Activated CD4-positive, alpha-beta memory T cell treated with anti-CD3 and anti-CD28 coated beads for 36 hours (primary cell): ENCODE measurements around the gene OTUD7B. TPM values are rescaled to one million over a fixed set of nuclear protein-coding genes. Genes with fewer than 3 reads are reported as not detected.
"Not testable (repeated sequence)": the region's sequence is repeated elsewhere in the genome, so short reads cannot be mapped to it uniquely, and the experiment has no call there.

ENCODE experiments used
- CTCF ChIA-PET: fragments of 350-600 bp; sonication (Branson Sonifier 250); formaldehyde crosslinking; loops from one replicate; lab custom pipeline; 2021; ENCODE audit warnings: antibody characterized with exemption, inconsistent platforms; lab: Charles Lee
- POLR2A ChIA-PET: fragments of 350-600 bp; sonication (Branson Sonifier 250); formaldehyde crosslinking; loops from one replicate; lab custom pipeline; 2021; ENCODE audit warnings: antibody characterized with exemption; lab: Charles Lee
- DNase-seq: peaks from one replicate; pipeline ENCODE4 v3.0.0-alpha.2; 2020
- H3K27ac Mint-ChIP-seq: one replicate; pipeline ENCODE4 v1.8.0; 2021; ENCODE audit warnings: mixed read lengths
- H3K27me3 Mint-ChIP-seq: one replicate; pipeline ENCODE4 v1.8.0; 2021; ENCODE audit warnings: mixed read lengths
- H3K36me3 Mint-ChIP-seq: one replicate; pipeline ENCODE4 v1.8.0; 2021; ENCODE audit warnings: mixed read lengths
- H3K4me1 Mint-ChIP-seq: one replicate; pipeline ENCODE4 v1.8.0; 2021; ENCODE audit warnings: low read depth, mixed read lengths
- H3K4me3 Mint-ChIP-seq: one replicate; pipeline ENCODE4 v1.8.0; 2021; ENCODE audit warnings: mild to moderate bottlenecking, mixed read lengths
- H3K9me3 Mint-ChIP-seq: one replicate; pipeline ENCODE4 v1.8.0; 2021; ENCODE audit warnings: mixed read lengths
- intact Hi-C: fragments of 100-400 bp; cut with micrococcal nuclease; formaldehyde crosslinking; loops from one replicate; pipeline ENCODE4 v1.15.1; 2023
- total RNA-seq, 2 experiments: library from RNA; stranded (reverse); gene quantifications; one replicate each; pipeline ENCODE4 v1.2.3, GENCODE V29; 2021

The OTUD7B gene
- 10 to 100 TPM; 23.8 to 24.7 TPM for total RNA-seq

- Mint-ChIP-seq H3K27me3 (no peaks in the 10 kb centered on the region), H3K4me1 (peaks cover 39% of the 10 kb centered on the region), H3K9me3 (no peaks in the 10 kb centered on the region), H3K4me3 (peak within 1 kb of the TSS; percentile 99), H3K36me3 (peaks cover 11% of the 10 kb centered on the region), H3K27ac (peak within 1 kb of the TSS; percentile 98)
- intact Hi-C loops = loop anchor here (5.0 kb wide), 1 partner anchor 73 kb away; the partner anchor contains the start of gene MTMR11
- CTCF ChIA-PET = interaction anchor here (0.7 to 4.5 kb wide), 12 partner anchors 11 to 177 kb away, joined by 3 to 19 read pairs (median 6); partner anchors contain the start of gene VPS45
- POLR2A ChIA-PET = interaction anchor here (0.8 to 6.2 kb wide), 4 partner anchors 14 to 353 kb away, joined by 5 to 57 read pairs (median 32); partner anchors contain the start of gene SF3B4
- DNase-seq = peak; percentile 87
Observed at GRCh38 chr1:150010393-150011115, at the start of gene OTUD7B. TSS of gene OTUD7B (minus strand) at chr1:150010726. CDS start at chr1:149977510, 33,216 bp downstream.

- intact Hi-C loops = no loop called here
- no peaks in the 10 kb centered on the region for H3K27me3 Mint-ChIP-seq
- H3K27ac Mint-ChIP-seq = no peak overlapping the region
- POLR2A ChIA-PET = interaction anchor here (0.6 kb wide), 1 partner anchor 473 kb away, joined by 3 read pairs; no protein-coding TSS in a partner anchor
- no peak overlapping the region for H3K4me3 Mint-ChIP-seq
- H3K4me1 Mint-ChIP-seq = peaks cover 2% of the 10 kb centered on the region
- H3K36me3 Mint-ChIP-seq = no peaks in the 10 kb centered on the region
- no peaks in the 10 kb centered on the region for H3K9me3 Mint-ChIP-seq
- DNase-seq = no peak
- CTCF ChIA-PET = interaction anchor here (1.0 kb wide), 1 partner anchor 10 kb away, joined by 3 read pairs; no protein-coding TSS in a partner anchor
Observed at GRCh38 chr1:150060260-150060659, 49.7 kb upstream of the OTUD7B start.

- no peak for DNase-seq
- H3K36me3 Mint-ChIP-seq = no peaks in the 10 kb centered on the region
- intact Hi-C loops = no loop called here
- ChIA-PET POLR2A (no interaction called here), CTCF (interaction anchor here (2.4 kb wide), 1 partner anchor 94 kb away, joined by 12 read pairs; no protein-coding TSS in a partner anchor)
- H3K4me1 Mint-ChIP-seq = no peaks in the 10 kb centered on the region
- H3K4me3 Mint-ChIP-seq = no peak overlapping the region
- no peak overlapping the region for H3K27ac Mint-ChIP-seq
- H3K27me3 Mint-ChIP-seq = no peaks in the 10 kb centered on the region
- no peaks in the 10 kb centered on the region for H3K9me3 Mint-ChIP-seq
Observed at GRCh38 chr1:150056407-150056806, 45.9 kb upstream of the OTUD7B start.

GRCh38 chr1:150055507-150055906, 45.0 kb upstream of the OTUD7B start:
- DNase-seq, H3K36me3 Mint-ChIP-seq, H3K9me3 Mint-ChIP-seq, H3K27ac Mint-ChIP-seq, H3K4me1 Mint-ChIP-seq, POLR2A ChIA-PET, H3K4me3 Mint-ChIP-seq, H3K27me3 Mint-ChIP-seq, intact Hi-C loops: not testable (repeated sequence)
- CTCF ChIA-PET = interaction anchor here (2.4 kb wide), 1 partner anchor 93 kb away, joined by 12 read pairs; no protein-coding TSS in a partner anchor

- DNase-seq = no peak
- ChIA-PET CTCF (interaction anchor here (0.6 to 1.2 kb wide), 3 partner anchors 92 to 133 kb away, joined by 4 to 5 read pairs (median 4); no protein-coding TSS in a partner anchor), POLR2A (no interaction called here)
- Mint-ChIP-seq H3K36me3 (no peaks in the 10 kb centered on the region), H3K9me3 (no peaks in the 10 kb centered on the region), H3K4me1 (no peaks in the 10 kb centered on the region), H3K27ac (no peak overlapping the region), H3K4me3 (no peak overlapping the region), H3K27me3 (no peaks in the 10 kb centered on the region)
- intact Hi-C loops = no loop called here
Observed at GRCh38 chr1:150053926-150054325, 43.4 kb upstream of the OTUD7B start.

- CTCF ChIA-PET = interaction anchor here (1.1 to 2.6 kb wide), 4 partner anchors 16 to 117 kb away, joined by 3 to 31 read pairs (median 6); no protein-coding TSS in a partner anchor
- H3K9me3 Mint-ChIP-seq, H3K27me3 Mint-ChIP-seq, H3K36me3 Mint-ChIP-seq, DNase-seq, H3K4me1 Mint-ChIP-seq, POLR2A ChIA-PET, intact Hi-C loops, H3K27ac Mint-ChIP-seq, H3K4me3 Mint-ChIP-seq: not testable (repeated sequence)
Observed at GRCh38 chr1:150051905-150052412, 41.4 kb upstream of the OTUD7B start.

GRCh38 chr1:150051089-150051373, 40.5 kb upstream of the OTUD7B start:
- Mint-ChIP-seq H3K4me1 (no peaks in the 10 kb centered on the region), H3K27me3 (no peaks in the 10 kb centered on the region), H3K9me3 (no peaks in the 10 kb centered on the region), H3K27ac (no peak overlapping the region), H3K36me3 (no peaks in the 10 kb centered on the region), H3K4me3 (no peak overlapping the region)
- ChIA-PET POLR2A (interaction anchor here (1.0 kb wide), 1 partner anchor 163 kb away, joined by 5 read pairs; a partner anchor contains a TSS), CTCF (interaction anchor here (0.9 to 2.6 kb wide), 8 partner anchors 15 to 166 kb away, joined by 3 to 31 read pairs (median 4); partner anchors contain the start of gene OTUD7B)
- no peak for DNase-seq
- intact Hi-C loops = no loop called here

GRCh38 chr1:150049926-150050325, 39.4 kb upstream of the OTUD7B start:
- Mint-ChIP-seq H3K36me3 (no peaks in the 10 kb centered on the region), H3K4me3 (no peak overlapping the region), H3K27ac (no peak overlapping the region), H3K27me3 (no peaks in the 10 kb centered on the region), H3K9me3 (no peaks in the 10 kb centered on the region), H3K4me1 (no peaks in the 10 kb centered on the region)
- intact Hi-C loops = loop anchor here (1.0 kb wide), 2 partner anchors 88 to 162 kb away; no protein-coding TSS in a partner anchor
- no peak for DNase-seq
- ChIA-PET CTCF (interaction anchor here (0.6 to 2.6 kb wide), 12 partner anchors 10 to 165 kb away, joined by 3 to 31 read pairs (median 4); partner anchors contain the start of gene OTUD7B), POLR2A (interaction anchor here (1.0 kb wide), 1 partner anchor 162 kb away, joined by 5 read pairs; a partner anchor contains a TSS)

- no peak overlapping the region for H3K27ac Mint-ChIP-seq
- H3K9me3 Mint-ChIP-seq = no peaks in the 10 kb centered on the region
Observed at GRCh38 chr1:150034336-150034735, 23.8 kb upstream of the OTUD7B start.

GRCh38 chr1:150028322-150028721, 17.8 kb upstream of the OTUD7B start:
- H3K4me1 Mint-ChIP-seq = no peaks in the 10 kb centered on the region
- ChIA-PET POLR2A (no interaction called here), CTCF (no interaction called here)
- H3K27me3 Mint-ChIP-seq = no peaks in the 10 kb centered on the region
- DNase-seq = no peak
- no peaks in the 10 kb centered on the region for H3K36me3 Mint-ChIP-seq
- intact Hi-C loops = no loop called here
- no peaks in the 10 kb centered on the region for H3K9me3 Mint-ChIP-seq
- H3K27ac Mint-ChIP-seq = no peak overlapping the region
- H3K4me3 Mint-ChIP-seq = no peak overlapping the region

More at GRCh38 chr1:150034336-150034735, 23.8 kb upstream of the OTUD7B start:
- no peaks in the 10 kb centered on the region for H3K36me3 Mint-ChIP-seq
- ChIA-PET CTCF (interaction anchor here (1.0 kb wide), 1 partner anchor 72 kb away, joined by 3 read pairs; no protein-coding TSS in a partner anchor), POLR2A (no interaction called here)
- H3K4me3 Mint-ChIP-seq = no peak overlapping the region
- intact Hi-C loops = no loop called here
- H3K4me1 Mint-ChIP-seq = no peaks in the 10 kb centered on the region
- DNase-seq = no peak
- no peaks in the 10 kb centered on the region for H3K27me3 Mint-ChIP-seq

GRCh38 chr1:150024156-150024555, 13.6 kb upstream of the OTUD7B start:
- intact Hi-C loops = no loop called here
- POLR2A ChIA-PET = interaction anchor here (0.9 kb wide), 1 partner anchor 29 kb away, joined by 3 read pairs; no protein-coding TSS in a partner anchor
- Mint-ChIP-seq H3K4me1 (no peaks in the 10 kb centered on the region), H3K27me3 (no peaks in the 10 kb centered on the region), H3K9me3 (no peaks in the 10 kb centered on the region), H3K27ac (no peak overlapping the region), H3K4me3 (no peak overlapping the region), H3K36me3 (no peaks in the 10 kb centered on the region)
- DNase-seq = no peak
- CTCF ChIA-PET = interaction anchor here (1.0 kb wide), 1 partner anchor 62 kb away, joined by 3 read pairs; no protein-coding TSS in a partner anchor

GRCh38 chr1:150022357-150022756, 11.8 kb upstream of the OTUD7B start:
- CTCF ChIA-PET = interaction anchor here (1.2 kb wide), 1 partner anchor 12 kb away, joined by 3 read pairs; the partner anchor contains the start of gene OTUD7B
- no peak overlapping the region for H3K4me3 Mint-ChIP-seq
- DNase-seq = no peak
- POLR2A ChIA-PET = no interaction called here
- intact Hi-C loops = no loop called here
- no peaks in the 10 kb centered on the region for H3K9me3 Mint-ChIP-seq
- no peak overlapping the region for H3K27ac Mint-ChIP-seq
- H3K27me3 Mint-ChIP-seq = no peaks in the 10 kb centered on the region
- H3K4me1 Mint-ChIP-seq = no peaks in the 10 kb centered on the region
- H3K36me3 Mint-ChIP-seq = no peaks in the 10 kb centered on the region
